OCI-LY3 (cell line): ENCODE results near the gene INPP5K.

ENCODE experiments used
- H2AFZ ChIP-seq: fragments of 200-600, 300-600 bp; shearing (Covaris generic); 2 replicates; pipeline ENCODE4 v1.6.0; 2014; ENCODE audit warnings: antibody characterized with exemption, low read depth, low read length
- H3K27ac ChIP-seq: fragments of 200-600, 300-600 bp; sonication (generic); 2 replicates; pipeline ENCODE4 v1.5.1; 2014; ENCODE audit warnings: mild to moderate bottlenecking, low read length, moderate library complexity, mixed read lengths
- H3K27me3 ChIP-seq: fragments of 200-600, 300-600 bp; sonication (generic); 2 replicates; pipeline ENCODE4 v1.6.1; 2014; ENCODE audit warnings: low read depth, low read length, mixed read lengths
- H3K36me3 ChIP-seq: fragments of 200-600, 300-600 bp; sonication (generic); replicated peaks from 2 replicates; pipeline ENCODE3; 2014; ENCODE audit warnings: low read depth, low read length, mixed read lengths
- H3K4me1 ChIP-seq: fragments of 300-600, 200-600 bp; sonication (generic); 2 replicates; pipeline ENCODE4 v1.6.1; 2014; ENCODE audit warnings: low read length, mixed read lengths
- H3K4me2 ChIP-seq: fragments of 200-600, 300-600 bp; sonication (generic); 2 replicates; pipeline ENCODE4 v1.6.1; 2014; ENCODE audit warnings: low read length, mixed read lengths
- H3K4me3 ChIP-seq: fragments of 300-600, 200-600 bp; sonication (generic); 2 replicates; pipeline ENCODE4 v1.5.1; 2014; ENCODE audit warnings: antibody characterized with exemption, mild to moderate bottlenecking, low read length, moderate library complexity
- H3K79me2 ChIP-seq: fragments of 300-600, 200-600 bp; shearing (Covaris generic); 2 replicates; pipeline ENCODE4 v1.6.1; 2014; ENCODE audit warnings: mild to moderate bottlenecking, low read length, mixed read lengths
- H3K9ac ChIP-seq: fragments of 300-600, 200-600 bp; shearing (Covaris generic); 2 replicates; pipeline ENCODE4 v1.6.0; 2014; ENCODE audit warnings: mild to moderate bottlenecking, low read length, moderate library complexity
- H3K9me3 ChIP-seq: fragments of 200-600, 300-600 bp; shearing (Covaris generic); 2 replicates; pipeline ENCODE4 v1.6.1; 2014; ENCODE audit warnings: low read length, mixed read lengths; ENCODE audit not compliant: insufficient read depth
- H4K20me1 ChIP-seq: fragments of 200-600, 300-600 bp; sonication (generic); 2 replicates; pipeline ENCODE4 v1.6.1; 2016; ENCODE audit warnings: low read length, mixed read lengths; ENCODE audit not compliant: insufficient read depth
- CTCF ChIP-seq: fragments of 200-600, 300-600 bp; sonication (generic); IDR thresholded peaks from 2 replicates; pipeline ENCODE4 v1.5.1; 2014; ENCODE audit warnings: antibody characterized with exemption, low read length, low read depth
- EZH2phosphoT487 ChIP-seq: fragments of 200-600 bp; shearing (Covaris generic); IDR thresholded peaks from 2 replicates; pipeline ENCODE4 v1.6.1; 2018; ENCODE audit warnings: antibody characterized with exemption, mixed run types, low read depth

INPP5K gene

GRCh38 chr17:1552932-1553331 is 36.5 kb upstream of the INPP5K start:
- Histone ChIP-seq H3K27me3 (no peaks in the 10 kb centered on the region), H3K4me2 (no peak overlapping the region), H3K4me3 (no peak overlapping the region), H3K4me1 (peaks cover 36% of the 10 kb centered on the region), H4K20me1 (peaks cover 2% of the 10 kb centered on the region; the same call in 1 of the 2 replicates), H3K36me3 (peaks cover 7% of the 10 kb centered on the region), H3K9me3 (no peaks in the 10 kb centered on the region), H3K79me2 (peaks cover 39% of the 10 kb centered on the region), H2AFZ (no peak overlapping the region), H3K27ac (no peak overlapping the region), H3K9ac (no peak overlapping the region)
- TF ChIP-seq CTCF, result no peak
- TF ChIP-seq EZH2phosphoT487, result no peak

GRCh38 chr17:1551741-1552140 is 35.3 kb upstream of the INPP5K start:
- Histone ChIP-seq H3K79me2 (peaks cover 29% of the 10 kb centered on the region), H3K27me3 (no peaks in the 10 kb centered on the region), H3K9me3 (no peaks in the 10 kb centered on the region), H3K4me2 (no peak overlapping the region), H3K4me3 (no peak overlapping the region), H3K27ac (no peak overlapping the region), H3K4me1 (peaks cover 30% of the 10 kb centered on the region), H2AFZ (no peak overlapping the region), H3K36me3 (peaks cover 7% of the 10 kb centered on the region), H4K20me1 (no peaks in the 10 kb centered on the region), H3K9ac (no peak overlapping the region)
- TF ChIP-seq EZH2phosphoT487 (no peak), CTCF (no peak)

GRCh38 chr17:1548032-1548431 is 31.6 kb upstream of the INPP5K start:
- Histone ChIP-seq H3K4me3 (no peak overlapping the region), H2AFZ (no peak overlapping the region), H3K9ac (no peak overlapping the region), H3K4me2 (no peak overlapping the region), H3K27ac (no peak overlapping the region), H3K9me3 (no peaks in the 10 kb centered on the region), H3K4me1 (peaks cover 9% of the 10 kb centered on the region; the same call in 1 of the 2 replicates), H3K36me3 (peaks cover 3% of the 10 kb centered on the region), H4K20me1 (no peaks in the 10 kb centered on the region), H3K79me2 (no peaks in the 10 kb centered on the region), H3K27me3 (no peaks in the 10 kb centered on the region)
- TF ChIP-seq EZH2phosphoT487 (no peak), CTCF (no peak)

GRCh38 chr17:1546292-1546922 is 30.0 kb upstream of the INPP5K start:
- Histone ChIP-seq H3K9ac (no peak overlapping the region), H3K4me3 (no peak overlapping the region), H2AFZ (no peak overlapping the region), H4K20me1 (no peaks in the 10 kb centered on the region), H3K27ac (no peak overlapping the region), H3K36me3 (peaks cover 3% of the 10 kb centered on the region), H3K4me1 (no peaks in the 10 kb centered on the region), H3K4me2 (no peak overlapping the region), H3K27me3 (no peaks in the 10 kb centered on the region), H3K79me2 (no peaks in the 10 kb centered on the region), H3K9me3 (no peaks in the 10 kb centered on the region)
- TF ChIP-seq EZH2phosphoT487 (no peak), CTCF (no peak)
